Activated CD8-positive, alpha-beta memory T cell treated with anti-CD3 and anti-CD28 coated beads, Interleukin-2, amount 50 U/mL, for 24 hours (primary cell): ENCODE measurements around the gene SPDYC.

ENCODE experiments used
- DNase-seq: peaks from one replicate; pipeline ENCODE4 v3.0.0-alpha.2; 2020; ENCODE audit errors: extremely low read depth

The SPDYC gene

GRCh38 chr11:65170058-65170534, at the start of gene SPDYC:
TSS of gene SPDYC (plus strand) at chr11:65170233. CDS start at chr11:65171358, 1,125 bp downstream.
- DNase-seq, result no peak

DNA sequence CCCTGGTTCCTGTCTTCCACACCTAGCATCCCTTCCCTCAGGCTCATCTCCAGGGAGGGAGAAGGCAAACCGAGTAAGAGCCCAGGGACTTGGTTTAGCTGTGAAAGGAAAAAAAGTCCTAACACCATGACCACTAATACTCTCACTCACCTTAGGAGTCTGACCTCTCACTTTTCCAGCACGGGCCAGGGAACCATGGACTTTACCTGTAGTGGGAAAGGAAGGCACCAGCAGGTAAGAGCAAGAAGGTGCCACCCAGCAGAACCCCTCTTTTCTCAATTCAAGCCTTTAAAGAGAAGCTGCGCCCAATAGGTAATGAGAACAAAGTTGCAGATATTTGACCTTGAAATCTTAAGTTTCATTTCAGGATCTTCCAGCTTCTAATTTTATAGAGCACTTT, 49.2 kb upstream of the SPDYC start:
- no peak for DNase-seq

DNA sequence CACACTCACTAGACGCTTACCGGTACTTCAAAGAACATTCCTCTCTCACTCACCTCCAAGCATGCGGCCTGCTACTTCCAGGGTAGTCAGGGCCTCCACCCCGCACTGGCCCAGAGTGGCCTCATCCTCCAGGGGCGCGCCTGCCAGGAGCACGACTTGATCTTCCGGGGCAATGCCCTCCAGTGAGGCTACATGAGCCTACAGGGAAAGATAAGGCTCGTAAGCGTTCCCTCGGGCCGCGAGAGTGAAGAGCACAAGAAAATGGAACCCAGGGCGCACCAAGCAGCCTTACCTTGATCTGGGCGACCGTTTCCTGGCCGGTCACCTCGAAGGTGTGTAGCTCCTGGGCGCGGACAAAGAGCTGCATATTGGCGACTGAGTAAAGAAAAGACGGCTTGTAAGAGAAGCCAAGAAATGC, 48.6 kb upstream of the SPDYC start:
- no peak for DNase-seq

DNA sequence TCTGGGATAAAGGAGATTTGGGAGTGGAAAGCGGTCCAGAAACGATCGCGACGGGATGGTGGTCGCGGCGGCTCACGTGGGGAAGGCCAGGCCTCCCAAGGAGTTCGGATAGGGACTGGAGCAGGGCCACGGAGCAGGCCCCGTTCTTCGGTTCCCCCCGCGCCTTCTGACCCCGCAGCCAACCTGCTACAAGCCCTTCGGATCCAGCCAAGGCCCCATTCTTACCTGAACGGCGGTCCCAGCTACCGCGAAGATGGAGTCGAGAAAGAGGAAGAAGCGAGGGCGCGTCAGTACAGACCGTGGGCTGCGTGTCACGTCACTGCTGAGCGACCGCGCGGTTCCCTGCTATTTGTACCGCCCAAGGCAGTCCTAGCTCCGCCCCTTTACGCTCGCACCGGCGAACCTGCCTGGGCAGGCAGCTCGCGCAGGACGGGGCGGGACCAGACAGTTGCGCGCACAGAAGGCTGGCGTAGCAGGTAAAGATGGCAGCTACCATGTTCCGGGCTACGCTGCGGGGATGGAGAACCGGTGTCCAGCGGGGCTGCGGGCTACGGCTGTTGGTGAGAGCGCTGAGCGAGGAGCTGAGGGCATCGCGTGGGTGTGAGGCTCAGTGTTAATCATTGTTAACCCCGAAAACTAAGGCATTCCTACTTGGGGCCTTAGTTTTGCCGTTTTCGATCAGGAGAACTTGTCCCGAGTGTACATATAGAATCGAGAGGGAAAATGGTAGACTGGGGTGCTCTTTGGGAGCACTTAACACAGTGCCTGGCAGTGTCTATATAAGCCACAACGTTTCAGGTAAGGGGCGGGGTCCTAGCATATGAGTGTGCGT, 48.0 kb upstream of the SPDYC start, which contains the start of the genes FAU and MRPL49:
Gene FAU (minus strand): TSS at position 270 of the 832 bp plus-strand sequence. CDS start 321 bp downstream, outside the sequence.
Gene MRPL49 (plus strand): TSS at position 457 of the 832 bp plus-strand sequence. CDS start 26 bp downstream, at position 483.
- DNase-seq, result peak; percentile 96

- DNase-seq, result no peak
These were observed 45.4 kb upstream of the SPDYC start for GRCh38 chr11:65124480-65125196.

DNA sequence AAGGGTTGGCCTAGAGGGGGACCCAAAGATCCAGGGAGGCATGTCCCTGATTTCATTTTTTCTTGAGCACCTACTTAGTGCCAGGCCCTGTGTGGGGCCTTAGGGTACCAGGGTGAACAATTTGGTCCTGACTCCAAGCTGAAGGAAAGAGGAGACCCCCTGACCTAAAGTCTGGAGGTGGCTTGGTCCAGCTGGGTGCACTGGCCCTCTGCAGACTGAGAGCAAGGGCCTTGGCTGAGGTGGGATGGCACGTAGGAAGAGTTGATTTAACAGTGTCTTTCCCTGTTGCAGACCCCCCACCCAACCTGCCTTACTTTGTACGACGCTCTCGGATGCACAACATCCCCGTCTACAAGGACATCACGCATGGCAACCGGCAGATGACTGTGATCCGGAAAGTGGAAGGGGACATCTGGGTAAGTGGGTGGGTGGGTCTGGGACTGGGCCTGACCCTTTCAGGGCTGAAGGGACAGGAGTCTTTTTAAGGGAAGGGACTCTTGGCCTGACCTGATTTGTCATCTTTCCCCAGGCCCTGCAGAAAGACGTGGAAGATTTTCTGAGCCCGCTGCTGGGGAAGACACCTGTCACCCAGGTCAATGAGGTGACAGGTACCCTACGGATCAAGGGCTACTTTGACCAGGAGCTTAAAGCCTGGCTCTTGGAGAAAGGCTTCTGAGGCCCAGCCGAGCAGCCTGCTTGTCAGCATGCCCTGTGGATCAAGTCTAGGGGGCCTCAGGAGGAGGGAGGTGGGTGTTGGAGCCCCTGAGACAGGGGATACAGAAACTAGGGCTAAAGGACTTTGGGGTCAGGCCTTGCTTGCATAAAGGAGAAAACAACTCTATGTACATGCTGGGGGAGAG, 44.6 kb upstream of the SPDYC start:
- DNase-seq, result no peak

- DNase-seq, result no peak
These were observed 43.3 kb upstream of the SPDYC start for GRCh38 chr11:65126624-65127274.

GRCh38 chr11:65127473-65128181, 42.4 kb upstream of the SPDYC start:
- DNase-seq, result no peak

DNA sequence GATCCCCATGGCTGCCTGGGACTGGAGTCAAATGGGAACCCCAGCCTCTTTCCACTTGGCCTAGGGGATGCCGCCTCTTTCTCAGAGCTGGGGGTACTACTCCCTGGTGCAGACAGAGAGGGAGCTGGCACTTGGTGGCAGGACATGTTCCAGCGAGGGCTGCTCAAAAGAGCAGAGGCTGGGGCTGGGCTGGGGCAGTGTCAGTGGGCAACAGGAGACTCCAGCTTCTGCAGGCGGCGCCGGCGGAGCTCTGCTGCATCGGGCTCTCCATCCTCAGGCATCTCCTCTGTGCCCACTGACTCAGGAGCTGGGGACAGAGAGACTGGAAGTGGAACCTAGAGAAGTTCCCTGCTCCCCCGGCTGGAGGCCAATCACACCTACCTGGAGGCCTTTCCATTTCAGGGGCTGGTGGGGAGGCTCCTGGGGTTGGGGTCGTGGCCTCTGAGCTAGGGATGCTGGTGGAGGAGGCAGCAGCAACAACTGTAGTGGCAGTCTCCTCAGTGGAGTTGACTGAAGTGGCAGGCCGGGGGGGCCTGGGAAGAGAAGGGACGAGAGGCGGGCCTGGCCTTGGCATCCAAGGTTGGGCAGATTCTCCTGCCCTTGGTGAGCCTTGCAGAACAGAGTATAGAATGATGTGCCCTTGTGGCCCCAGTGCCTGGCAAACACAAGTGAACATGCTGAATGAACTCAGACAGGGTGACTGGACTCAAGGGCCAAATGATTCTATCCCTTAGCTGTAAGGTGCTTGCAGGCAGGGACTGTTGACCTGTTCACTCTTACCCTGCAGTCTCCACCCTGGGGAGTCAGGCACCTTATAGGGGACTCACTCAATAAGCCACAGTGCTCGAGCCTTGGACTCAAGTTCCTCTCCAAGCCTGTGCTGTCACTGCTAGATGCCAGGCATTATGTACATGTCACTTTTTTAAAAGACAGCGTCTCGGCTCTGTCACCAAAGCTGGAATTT, 41.6 kb upstream of the SPDYC start:
- DNase-seq, result no peak

GRCh38 chr11:65129649-65130441, 40.2 kb upstream of the SPDYC start:
- no peak for DNase-seq

DNA sequence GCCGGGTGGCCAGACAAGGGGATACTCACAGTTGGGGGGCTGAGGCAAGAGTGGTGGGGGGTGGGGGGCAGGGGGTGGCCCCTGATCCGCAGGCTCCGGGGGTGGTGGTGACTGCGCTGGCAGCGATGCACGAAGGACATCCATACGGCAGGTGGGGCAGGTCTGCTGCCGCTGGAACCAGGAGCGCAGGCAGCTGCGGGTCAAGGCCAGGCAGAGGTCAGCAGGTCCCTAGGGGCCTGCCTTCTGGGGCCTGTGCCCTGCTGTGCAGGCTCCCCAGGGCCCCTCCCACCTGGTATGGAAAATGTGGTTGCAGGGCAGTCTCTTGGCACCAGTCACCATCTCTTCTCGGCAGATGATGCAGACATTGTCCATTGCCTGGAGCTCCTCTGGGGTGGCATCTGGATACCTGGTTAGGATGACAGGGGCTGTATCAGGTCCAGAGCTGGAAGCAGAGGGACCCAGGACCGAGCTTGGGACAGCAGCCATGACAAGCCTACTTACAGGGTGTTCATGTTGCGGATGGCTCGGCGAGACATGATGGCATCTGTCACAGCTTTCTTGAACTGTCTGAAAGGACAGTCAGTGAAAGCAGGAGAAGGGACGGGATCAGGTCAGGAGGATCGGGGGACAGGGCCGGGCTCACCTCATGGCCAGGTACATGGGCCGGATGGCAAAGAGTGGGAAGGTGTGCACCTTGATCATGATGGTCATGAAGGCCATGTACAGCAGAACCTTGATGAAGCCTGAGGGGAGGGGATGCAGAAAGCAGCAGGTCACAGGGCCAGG, 39.2 kb upstream of the SPDYC start:
- DNase-seq, result no peak

DNA sequence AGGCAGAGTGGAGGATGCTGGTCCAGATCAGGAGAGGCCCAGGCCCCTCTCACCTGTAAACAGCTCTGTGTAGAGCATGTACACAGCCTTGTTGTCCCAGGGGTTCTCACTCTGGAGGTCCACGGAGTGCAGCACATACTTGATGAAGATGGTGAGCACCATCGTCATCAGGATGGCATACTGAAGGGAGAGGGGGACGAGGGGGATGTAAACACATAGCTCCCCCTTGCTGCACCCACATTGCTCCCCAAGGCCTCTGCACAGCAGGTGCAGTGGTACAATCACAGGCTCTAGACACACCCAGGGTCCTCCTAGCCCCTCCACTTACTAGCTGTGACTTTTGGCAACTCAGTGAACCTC, 38.6 kb upstream of the SPDYC start:
- DNase-seq, result no peak

DNA sequence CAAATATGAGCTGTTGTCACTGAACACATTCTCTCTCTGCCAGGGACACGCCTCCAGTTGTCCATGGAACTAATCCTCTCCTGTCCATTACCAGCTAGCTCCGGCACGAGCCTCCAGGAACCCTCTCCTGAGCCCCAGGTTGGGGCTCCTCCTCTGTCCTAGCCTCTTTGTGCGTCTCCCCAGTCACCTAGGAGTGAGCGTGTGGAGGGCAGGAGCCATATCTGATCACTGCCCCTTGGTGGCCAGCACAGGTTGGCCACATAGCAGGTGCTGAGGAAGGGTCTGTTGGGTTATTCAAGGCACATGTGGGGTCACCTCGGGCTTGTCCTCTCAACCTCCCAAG, 38.2 kb upstream of the SPDYC start:
- no peak for DNase-seq

DNA sequence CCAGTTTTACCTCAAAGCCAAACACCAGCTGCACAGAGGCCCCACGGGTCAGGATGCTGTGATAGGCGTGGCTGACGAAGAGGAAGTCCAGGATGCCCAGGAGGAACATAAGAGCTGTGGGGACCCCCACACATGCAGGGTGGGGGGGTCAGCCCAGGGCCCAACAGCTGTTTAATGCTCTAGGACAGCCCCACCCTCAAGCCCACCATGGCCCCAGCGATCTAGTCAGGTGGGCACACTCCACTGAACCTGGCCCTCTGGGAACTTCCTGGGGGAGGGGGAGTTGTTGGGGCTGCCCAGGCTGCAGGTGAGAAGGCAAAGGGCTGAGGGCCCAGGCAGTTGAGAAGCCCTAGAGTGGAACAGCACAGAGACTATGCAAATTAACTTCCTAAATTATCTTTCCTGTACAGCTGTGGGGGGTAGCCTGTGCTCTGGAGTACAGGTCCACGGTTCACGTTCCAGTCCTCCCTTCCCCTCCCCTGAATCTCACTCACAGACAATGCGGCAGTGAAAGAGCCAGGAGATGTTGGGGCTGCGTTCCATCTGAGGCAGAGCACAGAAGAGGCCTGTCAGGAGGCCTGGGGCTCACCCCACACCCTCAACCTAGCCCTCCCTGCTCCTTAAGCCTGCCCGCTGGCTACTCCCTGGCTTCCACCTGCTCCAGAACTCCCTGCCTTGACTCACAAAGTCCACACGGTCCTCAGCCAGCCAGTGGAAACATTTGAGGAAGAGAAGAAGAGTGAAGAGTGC, 37.6 kb upstream of the SPDYC start:
- no peak for DNase-seq

DNA sequence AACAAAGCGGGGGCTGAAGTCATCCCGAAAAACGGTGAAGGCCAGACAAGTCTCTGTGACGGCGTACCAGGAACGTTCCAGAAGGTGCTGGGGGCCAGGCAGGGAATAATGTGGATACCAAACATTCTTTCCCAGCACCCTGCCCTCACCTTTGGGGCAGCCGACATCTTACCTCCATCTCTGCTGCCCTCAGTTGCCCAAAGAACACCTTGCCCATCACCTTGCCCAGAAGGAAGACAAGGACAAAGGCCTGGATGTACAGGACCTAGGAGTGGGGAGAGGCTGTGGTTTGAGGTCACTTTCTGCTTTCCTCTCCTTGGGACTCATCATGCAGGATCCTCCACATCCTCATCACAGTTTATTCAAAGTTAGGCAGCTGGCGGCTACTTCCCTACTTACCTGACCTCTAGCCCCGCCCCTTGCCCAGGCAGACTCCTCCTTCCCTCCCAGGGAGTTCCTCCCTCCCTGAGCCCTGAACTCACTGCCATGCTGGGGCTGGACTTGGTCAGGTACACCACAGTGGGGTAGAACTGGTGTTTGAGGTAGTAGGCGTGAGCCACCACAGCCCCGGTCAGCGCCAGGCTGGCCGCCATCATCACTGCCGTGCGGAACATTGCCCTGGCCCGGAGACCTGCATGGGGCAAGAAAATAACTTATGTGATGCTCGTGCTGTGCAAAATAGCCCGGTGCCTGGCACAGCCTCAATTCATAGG, 36.9 kb upstream of the SPDYC start:
- no peak for DNase-seq

- DNase-seq, result no peak
These were observed 36.3 kb upstream of the SPDYC start for GRCh38 chr11:65133724-65134123.
